ENCODE data around the gene MAPK8IP3. TPM values are rescaled to one million over a fixed set of nuclear protein-coding genes. Genes with fewer than 3 reads are reported as not detected.
A peak's percentile ranks its signal among the peaks of the same experiment; 100 is the strongest.

MAPK8IP3 gene
- 70.7 TPM for total RNA-seq (2013)
- polyA plus RNA-seq: 100 to 1,000 TPM in 1 of 3 donors, 1 to 10 TPM in 2; 1.1 to 185 (median 2.1) TPM
- polyA minus RNA-seq: 98.1 and 126 TPM in 2 replicates
- 36.7 to 178 (median 121) reads per million in 11 experiments for total RNA-seq

DNA sequence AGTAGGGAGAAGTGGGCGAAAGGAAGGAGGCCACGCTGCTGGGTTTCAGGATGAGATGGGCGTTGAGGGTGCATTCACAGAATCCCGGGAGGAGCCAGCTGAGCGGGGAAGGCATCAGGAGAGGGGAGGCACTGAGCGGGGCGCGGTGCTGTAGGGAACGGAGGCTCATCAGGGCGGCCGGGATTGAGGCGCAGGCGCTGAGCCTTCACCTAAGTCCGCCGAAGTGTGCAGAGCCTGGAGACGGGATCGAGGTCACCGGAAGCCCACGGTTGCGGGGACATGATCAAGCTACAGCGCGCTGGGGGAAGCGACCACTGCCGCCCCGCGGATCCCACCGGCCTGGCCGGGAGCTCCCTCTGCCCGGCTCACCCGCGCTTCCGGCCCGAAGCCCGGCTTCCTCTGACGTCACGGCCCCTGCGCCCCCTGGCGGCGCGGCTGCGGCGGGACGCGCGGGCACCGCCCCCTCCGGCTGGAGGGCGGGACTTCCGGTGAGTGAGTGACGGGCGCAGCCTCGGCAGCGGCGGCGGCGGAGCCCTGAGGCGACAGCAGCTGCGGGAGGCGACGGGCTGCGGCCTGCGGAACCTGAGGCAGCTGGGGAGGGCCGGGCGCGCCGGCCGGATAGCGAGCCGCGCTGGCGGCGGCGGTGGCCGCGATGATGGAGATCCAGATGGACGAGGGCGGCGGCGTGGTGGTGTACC, at the start of gene MAPK8IP3:
TSS of gene MAPK8IP3 (plus strand) at position 508 of the 698 bp plus-strand sequence. CDS start at position 653, 145 bp downstream.
- H3K27ac Mint-ChIP-seq: peak within 1 kb of the TSS; percentile 91 to 100 (median 98)
- peaks cover 0 to 41% of the 10 kb centered on the region in 2 donors for H3K36me3 ChIP-seq (replicated peaks in 1 of 2; ENCODE audit: control insufficient read depth in 1 of 2, insufficient read depth in 2 of 2, low read length in 2 of 2)
- H3K4me1 ChIP-seq (ENCODE audit: control insufficient read depth in 1 of 2, insufficient read depth in 2 of 2, low read length in 2 of 2): peaks cover 22 to 26% of the 10 kb centered on the region in 2 donors
- no peaks in the 10 kb centered on the region for H3K9me3 ChIP-seq (replicated peaks in 1 of 2; ENCODE audit: control insufficient read depth in 1 of 2, insufficient read depth in 1 of 2, low read length in 2 of 2)
- H3K27me3 ChIP-seq (ENCODE audit: control insufficient read depth in 2 of 2, insufficient read depth in 2 of 2, low read length in 2 of 2): no peaks in the 10 kb centered on the region
- peaks cover 37% of the 10 kb centered on the region for H3K4me1 Mint-ChIP-seq
- 0% methylated on average over 78 of the region's 79 CpGs for WGBS (ENCODE audit: insufficient coverage)
- H3K4me3 ChIP-seq (replicated peaks in 1 of 3; ENCODE audit: low read depth in 2 of 3, low read length in 3 of 3): peak within 1 kb of the TSS; percentile 94 to 97 (median 96)
- TF ChIP-seq, protein P1, sequence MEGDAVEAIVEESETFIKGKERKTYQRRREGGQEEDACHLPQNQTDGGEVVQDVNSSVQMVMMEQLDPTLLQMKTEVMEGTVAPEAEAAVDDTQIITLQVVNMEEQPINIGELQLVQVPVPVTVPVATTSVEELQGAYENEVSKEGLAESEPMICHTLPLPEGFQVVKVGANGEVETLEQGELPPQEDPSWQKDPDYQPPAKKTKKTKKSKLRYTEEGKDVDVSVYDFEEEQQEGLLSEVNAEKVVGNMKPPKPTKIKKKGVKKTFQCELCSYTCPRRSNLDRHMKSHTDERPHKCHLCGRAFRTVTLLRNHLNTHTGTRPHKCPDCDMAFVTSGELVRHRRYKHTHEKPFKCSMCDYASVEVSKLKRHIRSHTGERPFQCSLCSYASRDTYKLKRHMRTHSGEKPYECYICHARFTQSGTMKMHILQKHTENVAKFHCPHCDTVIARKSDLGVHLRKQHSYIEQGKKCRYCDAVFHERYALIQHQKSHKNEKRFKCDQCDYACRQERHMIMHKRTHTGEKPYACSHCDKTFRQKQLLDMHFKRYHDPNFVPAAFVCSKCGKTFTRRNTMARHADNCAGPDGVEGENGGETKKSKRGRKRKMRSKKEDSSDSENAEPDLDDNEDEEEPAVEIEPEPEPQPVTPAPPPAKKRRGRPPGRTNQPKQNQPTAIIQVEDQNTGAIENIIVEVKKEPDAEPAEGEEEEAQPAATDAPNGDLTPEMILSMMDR (IDR thresholded peaks at IDR 0.05): peak; percentile 95
- peaks cover 17 to 33% of the 10 kb centered on the region in 2 donors for H3K36me3 Mint-ChIP-seq
- peaks cover 46% of the 10 kb centered on the region for H3K79me2 ChIP-seq (ENCODE audit: insufficient read depth, low read length)
- H2AFZ ChIP-seq (ENCODE audit: insufficient read depth, low read depth, low read length, poor library complexity, severe bottlenecking): peak within 1 kb of the TSS; percentile 95
- peaks cover 42% of the 10 kb centered on the region for H4K20me1 ChIP-seq (ENCODE audit: insufficient read depth, low read length)
- H3K4me2 ChIP-seq (replicated peaks; ENCODE audit: extremely low read depth, low read length, poor library complexity, severe bottlenecking): peak within 1 kb of the TSS; percentile 95
- peak; percentile 86 to 92 (median 87) for DNase-seq
- intact Hi-C loops (cut with micrococcal nuclease): loop anchor here (1.0 to 10.0 kb wide), 5 partner anchors 69 to 327 kb away; partner anchors contain the start of genes CRAMP1 (in 1 of the 2), EME2 (in 1 of the 2), IFT140 (in 1 of the 2) and MRPS34 (in 1 of the 2)
- no peaks in the 10 kb centered on the region for H3K27me3 Mint-ChIP-seq (ENCODE audit: low read depth in 3 of 3)
- peak within 1 kb of the TSS; percentile 86 for H3K9ac ChIP-seq (ENCODE audit: insufficient read depth, low read length, poor library complexity, severe bottlenecking)
- peak within 1 kb of the TSS; percentile 96 to 99 for H3K4me3 Mint-ChIP-seq
- no peaks in the 10 kb centered on the region for H3K9me3 Mint-ChIP-seq
- peak within 1 kb of the TSS; percentile 72 to 94 for H3K27ac ChIP-seq (ENCODE audit: low read depth in 1 of 2, low read length in 2 of 2)

- H3K27ac Mint-ChIP-seq: peak overlapping the region in 1 of 7 donors; percentile 59
- Histone ChIP-seq H3K4me1 (ENCODE audit: control insufficient read depth in 1 of 2, insufficient read depth in 2 of 2, low read length in 2 of 2) (peaks cover 0 to 5% of the 10 kb centered on the region in 2 donors), H4K20me1 (ENCODE audit: insufficient read depth, low read length) (peaks cover 2% of the 10 kb centered on the region), H3K9ac (ENCODE audit: insufficient read depth, low read length, poor library complexity, severe bottlenecking) (no peak overlapping the region), H3K9me3 (replicated peaks in 1 of 2; ENCODE audit: control insufficient read depth in 1 of 2, insufficient read depth in 1 of 2, low read length in 2 of 2) (no peaks in the 10 kb centered on the region), H2AFZ (ENCODE audit: insufficient read depth, low read depth, low read length, poor library complexity, severe bottlenecking) (no peak overlapping the region), H3K4me3 (replicated peaks in 1 of 3; ENCODE audit: low read depth in 2 of 3, low read length in 3 of 3) (no peak overlapping the region), H3K27ac (ENCODE audit: low read depth in 1 of 2, low read length in 2 of 2) (no peak overlapping the region), H3K27me3 (ENCODE audit: control insufficient read depth in 2 of 2, insufficient read depth in 2 of 2, low read length in 2 of 2) (no peaks in the 10 kb centered on the region), H3K4me2 (replicated peaks; ENCODE audit: extremely low read depth, low read length, poor library complexity, severe bottlenecking) (no peak overlapping the region), H3K36me3 (replicated peaks in 1 of 2; ENCODE audit: control insufficient read depth in 1 of 2, insufficient read depth in 2 of 2, low read length in 2 of 2) (peaks cover 70 to 92% of the 10 kb centered on the region in 2 donors), H3K79me2 (ENCODE audit: insufficient read depth, low read length) (no peaks in the 10 kb centered on the region)
- peaks cover 58 to 80% of the 10 kb centered on the region in 2 donors for H3K36me3 Mint-ChIP-seq
- H3K9me3 Mint-ChIP-seq: no peaks in the 10 kb centered on the region
- H3K27me3 Mint-ChIP-seq (ENCODE audit: low read depth in 3 of 3): no peaks in the 10 kb centered on the region
- DNase-seq: no peak
- WGBS (ENCODE audit: insufficient coverage): 98% methylated on average over 20 of the region's 24 CpGs
- intact Hi-C loops (cut with micrococcal nuclease): no loop called here
- TF ChIP-seq, protein P1 (IDR thresholded peaks at IDR 0.05): no peak
- H3K4me3 Mint-ChIP-seq: no peak overlapping the region
- peaks cover 7% of the 10 kb centered on the region for H3K4me1 Mint-ChIP-seq
Observed at GRCh38 chr16:1656808-1657617, 49.0 kb upstream of the MAPK8IP3 start.
